Measurements from ENCODE around the gene EVL. TPM values are rescaled to one million over a fixed set of nuclear protein-coding genes. Genes with fewer than 3 reads are reported as not detected.

Gene EVL
- total RNA-seq, 4 donors from 2014 or later: 22.8 to 86.4 (median 45.2) TPM

- H3K4me1 ChIP-seq: no peaks in the 10 kb centered on the region
- in situ Hi-C loops (cut with MboI; ENCODE audit: low pct_ligation_motif_present in 1 of 4, low pct_unique_long_range_greater_than_20kb in 1 of 4, low sequenced_read_pairs in 3 of 4) (loop anchor here in 1 of 4 donors (25.0 kb wide), 1 partner anchor 136 kb away; no protein-coding TSS in a partner anchor), intact Hi-C loops (cut with DNase I; ENCODE audit: low total_unique reads) (no loop called here)
- no peak for TF ChIP-seq POLR2AphosphoS5 (IDR thresholded peaks at IDR 0.05)
- TF ChIP-seq POLR2A (IDR thresholded peaks at IDR 0.05): no peak
- TF ChIP-seq CTCF (IDR thresholded peaks at IDR 0.05): no peak
- no peak for TF ChIP-seq EP300 (IDR thresholded peaks at IDR 0.05; ENCODE audit: low read depth)
- no peak overlapping the region for H3K4me3 ChIP-seq
- DNase-seq: no peak
- no peaks in the 10 kb centered on the region for H3K36me3 ChIP-seq
- no peaks in the 10 kb centered on the region for H3K27me3 ChIP-seq
- no peak overlapping the region for H3K27ac ChIP-seq
- H3K9me3 ChIP-seq: no peaks in the 10 kb centered on the region
- 98% methylated on average over 10 of the region's 10 CpGs; no CpG with 5 or more reads in 1 of the 2 donors for WGBS, 2 donors (ENCODE audit: low coverage in 1 of 2)
Measured at GRCh38 chr14:100123618-100124017, 58.4 kb downstream of the EVL start.

GRCh38 chr14:100124551-100125088 lies 59.4 kb downstream of the EVL start:
- no peak overlapping the region for H3K4me3 ChIP-seq
- 48% methylated on average over 17 of the region's 20 CpGs; no CpG with 5 or more reads in 1 of the 2 donors for WGBS, 2 donors (ENCODE audit: low coverage in 1 of 2)
- no peaks in the 10 kb centered on the region for H3K27me3 ChIP-seq
- intact Hi-C loops (cut with DNase I; ENCODE audit: low total_unique reads) (no loop called here), in situ Hi-C loops (cut with MboI; ENCODE audit: low pct_ligation_motif_present in 1 of 4, low pct_unique_long_range_greater_than_20kb in 1 of 4, low sequenced_read_pairs in 3 of 4) (loop anchor here in 1 of 4 donors (25.0 kb wide), 1 partner anchor 137 kb away; no protein-coding TSS in a partner anchor)
- TF ChIP-seq CTCF (IDR thresholded peaks at IDR 0.05) (peak; percentile 8 to 52 (median 34)), POLR2AphosphoS5 (IDR thresholded peaks at IDR 0.05) (no peak), POLR2A (IDR thresholded peaks at IDR 0.05) (no peak), EP300 (IDR thresholded peaks at IDR 0.05; ENCODE audit: low read depth) (no peak)
- H3K36me3 ChIP-seq: no peaks in the 10 kb centered on the region
- no peaks in the 10 kb centered on the region for H3K9me3 ChIP-seq
- DNase-seq: no peak
- H3K27ac ChIP-seq: no peak overlapping the region
- H3K4me1 ChIP-seq: no peaks in the 10 kb centered on the region

GRCh38 chr14:100126401-100126800 lies 61.2 kb downstream of the EVL start:
- Histone ChIP-seq H3K36me3 (no peaks in the 10 kb centered on the region), H3K4me1 (peaks cover 0 to 9% (median 0%) of the 10 kb centered on the region in 4 donors), H3K9me3 (no peaks in the 10 kb centered on the region), H3K27me3 (no peaks in the 10 kb centered on the region), H3K4me3 (no peak overlapping the region), H3K27ac (no peak overlapping the region)
- intact Hi-C loops (cut with DNase I; ENCODE audit: low total_unique reads): no loop called here
- in situ Hi-C loops (cut with MboI; ENCODE audit: low pct_ligation_motif_present in 1 of 4, low pct_unique_long_range_greater_than_20kb in 1 of 4, low sequenced_read_pairs in 3 of 4): no loop called here
- DNase-seq: no peak
- TF ChIP-seq POLR2A (IDR thresholded peaks at IDR 0.05) (no peak), POLR2AphosphoS5 (IDR thresholded peaks at IDR 0.05) (no peak), EP300 (IDR thresholded peaks at IDR 0.05; ENCODE audit: low read depth) (no peak), CTCF (IDR thresholded peaks at IDR 0.05) (no peak)
- 92% methylated on average over 13 of the region's 13 CpGs; no CpG with 5 or more reads in 1 of the 2 donors for WGBS, 2 donors (ENCODE audit: low coverage in 1 of 2)

- Histone ChIP-seq H3K4me1 (peaks cover 0 to 13% (median 0%) of the 10 kb centered on the region in 4 donors), H3K27me3 (no peaks in the 10 kb centered on the region), H3K36me3 (no peaks in the 10 kb centered on the region), H3K4me3 (no peak overlapping the region), H3K27ac (no peak overlapping the region), H3K9me3 (no peaks in the 10 kb centered on the region)
- in situ Hi-C loops (cut with MboI; ENCODE audit: low pct_ligation_motif_present in 1 of 4, low pct_unique_long_range_greater_than_20kb in 1 of 4, low sequenced_read_pairs in 3 of 4) (no loop called here), intact Hi-C loops (cut with DNase I; ENCODE audit: low total_unique reads) (no loop called here)
- 89% methylated on average over 12 of the region's 12 CpGs; no CpG with 5 or more reads in 1 of the 2 donors for WGBS, 2 donors (ENCODE audit: low coverage in 1 of 2)
- DNase-seq: no peak
- TF ChIP-seq POLR2AphosphoS5 (IDR thresholded peaks at IDR 0.05): no peak
- no peak for TF ChIP-seq CTCF (IDR thresholded peaks at IDR 0.05)
- TF ChIP-seq EP300 (IDR thresholded peaks at IDR 0.05; ENCODE audit: low read depth): no peak
- TF ChIP-seq POLR2A (IDR thresholded peaks at IDR 0.05): no peak
Measured at GRCh38 chr14:100127853-100128455, 62.7 kb downstream of the EVL start.
